NT2/D1 (cell line): ENCODE measurements around the gene FCN3.
A peak's percentile ranks its signal among the peaks of the same experiment; 100 is the strongest.

Source experiments
- DNase-seq: peaks from one replicate; pipeline ENCODE4 v3.0.0-alpha.2; 2011; ENCODE audit warnings: low read depth, low spot score
- H3K27me3 ChIP-seq: 2 replicates; pipeline ENCODE4 v1.6.0; 2011; ENCODE audit warnings: mild to moderate bottlenecking; ENCODE audit not compliant: insufficient read length, insufficient read depth
- H3K36me3 ChIP-seq: 2 replicates; pipeline ENCODE4 v1.6.1; 2011; ENCODE audit warnings: mild to moderate bottlenecking, low read length, mixed read lengths; ENCODE audit not compliant: insufficient read depth, insufficient read length
- H3K4me1 ChIP-seq: 2 replicates; pipeline ENCODE4 v1.5.1; 2011; ENCODE audit not compliant: insufficient read depth, insufficient read length
- H3K4me3 ChIP-seq: 2 replicates; pipeline ENCODE4 v1.5.1; 2011; ENCODE audit warnings: low read depth; ENCODE audit not compliant: insufficient read length
- H3K9ac ChIP-seq: 2 replicates; pipeline ENCODE4 v1.6.0; 2011; ENCODE audit warnings: low read depth; ENCODE audit not compliant: insufficient read length
- H3K9me3 ChIP-seq: 2 replicates; pipeline ENCODE4 v1.5.1; 2011; ENCODE audit warnings: mild to moderate bottlenecking, low read length; ENCODE audit not compliant: insufficient read depth
- SUZ12 ChIP-seq: IDR thresholded peaks from 2 replicates; pipeline ENCODE4 v1.6.1; 2011; ENCODE audit not compliant: insufficient read length, insufficient read depth; ENCODE audit errors: extremely low read depth
- YY1 ChIP-seq: IDR thresholded peaks from 2 replicates; pipeline ENCODE4 v1.6.1; 2011; ENCODE audit not compliant: insufficient read length, insufficient read depth
- ZNF274 ChIP-seq: IDR thresholded peaks from 2 replicates; pipeline ENCODE4 v1.6.1; 2011; ENCODE audit warnings: mild to moderate bottlenecking, low read depth, low read length

FCN3 gene

GRCh38 chr1:27380766-27381733 is 6.4 kb upstream of the FCN3 start:
- H3K27me3 ChIP-seq = peaks cover 27% of the 10 kb centered on the region
- no peaks in the 10 kb centered on the region for H3K9me3 ChIP-seq
- peaks cover 14% of the 10 kb centered on the region for H3K4me1 ChIP-seq
- H3K4me3 ChIP-seq = no peak overlapping the region
- no peak for TF ChIP-seq SUZ12
- no peak for TF ChIP-seq ZNF274
- TF ChIP-seq YY1 = no peak
- no peaks in the 10 kb centered on the region for H3K36me3 ChIP-seq
- no peak overlapping the region for H3K9ac ChIP-seq
- DNase-seq = no peak

DNA sequence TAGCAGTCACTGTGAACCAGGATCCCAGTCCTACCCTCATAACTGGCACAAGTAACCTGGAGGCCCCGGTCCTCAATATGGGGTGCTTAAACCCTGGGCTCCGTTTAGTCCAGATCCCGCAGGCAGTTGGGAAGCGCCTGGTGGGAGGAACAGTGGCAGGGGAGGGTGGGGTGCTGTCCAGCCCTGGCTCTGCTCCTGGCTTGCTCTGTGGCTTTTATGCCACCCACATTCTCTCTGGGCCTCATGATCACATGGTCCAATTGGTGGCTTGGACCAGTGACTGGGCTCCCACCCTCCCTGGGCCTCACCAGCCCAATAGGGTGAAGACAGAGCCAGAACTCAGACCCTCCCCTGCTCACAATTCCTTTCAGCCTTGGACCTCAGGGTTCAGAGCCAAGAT is 5.6 kb upstream of the FCN3 start:
- peaks cover 14% of the 10 kb centered on the region for H3K4me1 ChIP-seq
- no peak overlapping the region for H3K4me3 ChIP-seq
- TF ChIP-seq SUZ12 (no peak), ZNF274 (no peak), YY1 (no peak)
- no peaks in the 10 kb centered on the region for H3K36me3 ChIP-seq
- no peaks in the 10 kb centered on the region for H3K9me3 ChIP-seq
- H3K9ac ChIP-seq = no peak overlapping the region
- DNase-seq = no peak
- peaks cover 27% of the 10 kb centered on the region for H3K27me3 ChIP-seq

GRCh38 chr1:27379564-27380122 is 5.0 kb upstream of the FCN3 start:
- Histone ChIP-seq H3K9me3 (no peaks in the 10 kb centered on the region), H3K36me3 (no peaks in the 10 kb centered on the region), H3K9ac (peak overlapping the region; percentile 47), H3K4me1 (peaks cover 14% of the 10 kb centered on the region), H3K4me3 (no peak overlapping the region), H3K27me3 (peaks cover 27% of the 10 kb centered on the region)
- TF ChIP-seq YY1 (no peak), ZNF274 (no peak), SUZ12 (no peak)
- DNase-seq = no peak

- Histone ChIP-seq H3K4me1 (peaks cover 16% of the 10 kb centered on the region), H3K4me3 (no peak overlapping the region), H3K9me3 (no peaks in the 10 kb centered on the region), H3K9ac (no peak overlapping the region), H3K36me3 (no peaks in the 10 kb centered on the region), H3K27me3 (peaks cover 26% of the 10 kb centered on the region)
- DNase-seq = no peak
- TF ChIP-seq ZNF274 = no peak
- no peak for TF ChIP-seq YY1
- no peak for TF ChIP-seq SUZ12
Observed at GRCh38 chr1:27377760-27378495, 3.3 kb upstream of the FCN3 start.

GRCh38 chr1:27372808-27373690 is 1.6 kb downstream of the FCN3 start:
- no peak for DNase-seq
- H3K36me3 ChIP-seq = no peaks in the 10 kb centered on the region

GRCh38 chr1:27372022-27372807 is 2.4 kb downstream of the FCN3 start:
- DNase-seq = no peak
- H3K27me3 ChIP-seq = no peaks in the 10 kb centered on the region
- peaks cover 12% of the 10 kb centered on the region for H3K4me1 ChIP-seq
- no peak overlapping the region for H3K4me3 ChIP-seq
- no peaks in the 10 kb centered on the region for H3K36me3 ChIP-seq
- no peaks in the 10 kb centered on the region for H3K9me3 ChIP-seq
- H3K9ac ChIP-seq = no peak overlapping the region
- TF ChIP-seq SUZ12 (no peak), YY1 (no peak), ZNF274 (no peak)

More at GRCh38 chr1:27372808-27373690, 1.6 kb downstream of the FCN3 start:
- H3K9me3 ChIP-seq = no peaks in the 10 kb centered on the region
- no peak overlapping the region for H3K4me3 ChIP-seq
- H3K27me3 ChIP-seq = no peaks in the 10 kb centered on the region
- no peak for TF ChIP-seq SUZ12
- no peak for TF ChIP-seq ZNF274
- TF ChIP-seq YY1 = no peak
- no peak overlapping the region for H3K9ac ChIP-seq
- H3K4me1 ChIP-seq = peaks cover 7% of the 10 kb centered on the region
